Adipose tissue (tissue), 3 donors: ENCODE results near the gene ERO1A. TPM values are rescaled to one million over a fixed set of nuclear protein-coding genes. Genes with fewer than 3 reads are reported as not detected.
"Not testable (repeated sequence)": the region's sequence is repeated elsewhere in the genome, so short reads cannot be mapped to it uniquely, and the experiment has no call there.

ENCODE experiments used
- H3K27ac ChIP-seq: one replicate; pipeline ENCODE4 v1.5.1; 2013; ENCODE audit warnings: low read depth, low read length
- WGBS, 3 donors: extraction: QIAGEN DNeasy Blood & Tissue Kit; methylation state at CpG; one replicate each; pipeline ENCODE4 v1.1.7; 2013; 5-methylcytosine and 5-hydroxymethylcytosine counted together
- polyA plus RNA-seq, 3 donors: library from polyadenylated mRNA; stranded (reverse); fragments of 200-250 nt; gene quantifications; one replicate each; pipeline ENCODE4 v1.2.3, GENCODE V29; 2013
- donor health status: healthy with polysubstance abuse.
- donor health status: Bipolar disorder and iron deficiency.
- donor health status: healthy.

The ERO1A gene, protein sequence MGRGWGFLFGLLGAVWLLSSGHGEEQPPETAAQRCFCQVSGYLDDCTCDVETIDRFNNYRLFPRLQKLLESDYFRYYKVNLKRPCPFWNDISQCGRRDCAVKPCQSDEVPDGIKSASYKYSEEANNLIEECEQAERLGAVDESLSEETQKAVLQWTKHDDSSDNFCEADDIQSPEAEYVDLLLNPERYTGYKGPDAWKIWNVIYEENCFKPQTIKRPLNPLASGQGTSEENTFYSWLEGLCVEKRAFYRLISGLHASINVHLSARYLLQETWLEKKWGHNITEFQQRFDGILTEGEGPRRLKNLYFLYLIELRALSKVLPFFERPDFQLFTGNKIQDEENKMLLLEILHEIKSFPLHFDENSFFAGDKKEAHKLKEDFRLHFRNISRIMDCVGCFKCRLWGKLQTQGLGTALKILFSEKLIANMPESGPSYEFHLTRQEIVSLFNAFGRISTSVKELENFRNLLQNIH
- 10 to 100 TPM in 2 of 3 donors, 1 to 10 TPM in 1; 9.3 to 15.1 (median 11.4) TPM for polyA plus RNA-seq

DNA sequence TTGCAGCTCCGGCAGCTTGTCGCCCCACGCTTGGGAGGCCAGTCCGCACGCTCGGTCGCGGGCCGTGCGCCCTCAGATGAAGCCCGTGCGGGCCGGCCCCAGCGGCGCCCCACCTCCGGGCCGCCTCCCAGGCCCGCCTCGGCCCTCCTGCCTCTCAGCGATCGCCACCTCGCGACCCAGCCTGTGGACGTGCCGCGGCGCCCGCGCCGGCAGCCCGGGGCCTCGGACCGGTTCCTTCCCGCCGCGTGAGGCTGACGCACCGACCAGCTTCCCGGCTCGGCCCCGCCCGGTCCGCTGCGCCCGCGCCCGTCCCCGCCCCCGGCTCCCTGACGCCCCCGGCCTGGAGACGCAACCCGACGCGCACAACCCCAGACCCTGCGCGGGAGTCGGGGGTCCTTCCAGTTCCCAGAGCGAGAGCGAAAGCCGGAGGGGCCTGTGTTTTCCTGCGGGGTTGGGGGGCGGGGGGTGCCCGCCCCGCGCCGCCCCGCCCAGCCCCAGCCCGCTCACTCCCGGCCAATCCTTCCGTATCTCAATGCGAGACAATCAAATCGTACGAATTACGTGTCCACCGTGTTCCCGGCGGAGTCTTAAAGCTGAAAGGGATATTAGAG lies at the start of gene ERO1A:
TSS of gene ERO1A (minus strand) at position 78 of the 611 bp plus-strand sequence. CDS start at position 1, 77 bp downstream.
- 1% methylated on average over 56 to 78 of the region's 78 CpGs for WGBS, 3 donors

GRCh38 chr14:52741865-52742264 lies 46.5 kb upstream of the ERO1A start:
- no peak overlapping the region for H3K27ac ChIP-seq

More for the DNA sequence above, at the start of gene ERO1A:
- peak within 1 kb of the TSS; percentile 97 for H3K27ac ChIP-seq

GRCh38 chr14:52740751-52741150 lies 45.4 kb upstream of the ERO1A start:
- no peak overlapping the region for H3K27ac ChIP-seq
- WGBS, 3 donors, result 80 to 100% (median 95%) methylated on average over 1 of the region's 1 CpG

DNA sequence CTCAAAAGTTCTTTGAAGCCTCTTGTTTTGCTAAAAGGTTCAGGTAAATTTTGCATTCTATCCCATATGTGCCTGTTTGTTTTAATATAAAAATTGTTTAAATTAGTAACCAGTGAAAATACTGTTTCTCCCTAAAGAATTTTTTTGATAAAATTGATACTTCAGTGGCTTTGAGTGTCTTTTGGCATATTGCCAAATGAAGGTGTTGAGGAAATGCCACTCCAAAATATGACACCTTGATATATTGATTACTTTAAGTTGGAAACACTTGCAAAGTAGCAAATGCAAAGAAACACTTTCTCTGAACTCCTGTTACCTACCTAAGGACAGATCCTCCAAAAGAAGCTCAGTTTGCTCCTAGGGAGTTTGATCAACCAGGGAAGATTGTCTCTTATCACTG lies 43.1 kb upstream of the ERO1A start:
- no peak overlapping the region for H3K27ac ChIP-seq

- 30 to 63% (median 57%) methylated on average over 1 of the region's 1 CpG for WGBS, 3 donors
- no peak overlapping the region for H3K27ac ChIP-seq
These were observed 40.6 kb upstream of the ERO1A start for GRCh38 chr14:52735921-52736489.

DNA sequence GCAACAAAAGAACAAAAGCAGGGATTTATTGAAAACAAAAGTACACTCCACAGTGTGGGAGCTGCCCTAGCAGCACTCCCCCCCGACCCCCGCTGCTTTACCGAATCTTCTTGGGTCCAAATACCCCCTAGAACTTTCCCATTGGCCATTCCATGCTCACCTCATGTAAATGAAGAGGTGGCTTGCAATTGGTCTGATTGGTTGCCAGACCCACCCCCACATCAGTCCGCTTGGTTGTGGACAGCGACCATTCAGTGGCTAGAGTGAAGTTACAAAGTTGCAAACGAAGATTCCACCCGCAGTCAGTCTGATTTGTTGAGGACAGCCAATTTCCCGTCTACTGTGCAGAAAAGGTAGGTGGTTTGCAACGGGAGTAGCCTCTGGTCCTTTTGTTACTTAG lies 38.5 kb upstream of the ERO1A start:
- WGBS, 3 donors, result 95 to 97% (median 96%) methylated on average over 9 of the region's 9 CpGs
- H3K27ac ChIP-seq, result no peak overlapping the region

DNA sequence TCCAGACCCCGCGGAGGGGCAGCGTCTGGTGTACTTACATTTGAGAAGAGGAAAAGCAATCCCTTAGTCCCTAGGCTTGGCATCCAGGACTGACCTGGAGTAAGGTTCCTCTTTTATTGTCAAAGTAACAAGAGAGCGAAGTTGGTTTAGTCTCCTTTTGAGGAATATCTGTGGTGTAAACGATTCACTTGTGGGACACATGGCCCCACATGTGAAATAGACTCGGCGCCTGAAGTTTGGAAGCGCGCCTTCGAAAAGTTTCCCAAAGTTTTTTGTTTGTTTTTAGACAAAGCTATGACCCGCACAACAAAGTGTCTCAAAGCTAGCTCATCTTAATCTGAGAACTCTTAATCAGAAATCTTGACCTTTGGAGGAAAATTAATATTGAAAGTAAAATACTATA lies 35.4 kb upstream of the ERO1A start:
- WGBS, 3 donors, result 0 to 3% (median 1%) methylated on average over 11 of the region's 11 CpGs
- no peak overlapping the region for H3K27ac ChIP-seq

GRCh38 chr14:52729925-52730708 lies 34.8 kb upstream of the ERO1A start, which contains the start of gene STYX:
Gene STYX (plus strand): TSS chr14:52730166. CDS start chr14:52730475, 309 bp downstream.
- no peak within 1 kb of the TSS for H3K27ac ChIP-seq
- 0 to 1% (median 0%) methylated on average over 54 to 72 of the region's 72 CpGs for whole genome bisulfite sequencing, 3 donors

DNA sequence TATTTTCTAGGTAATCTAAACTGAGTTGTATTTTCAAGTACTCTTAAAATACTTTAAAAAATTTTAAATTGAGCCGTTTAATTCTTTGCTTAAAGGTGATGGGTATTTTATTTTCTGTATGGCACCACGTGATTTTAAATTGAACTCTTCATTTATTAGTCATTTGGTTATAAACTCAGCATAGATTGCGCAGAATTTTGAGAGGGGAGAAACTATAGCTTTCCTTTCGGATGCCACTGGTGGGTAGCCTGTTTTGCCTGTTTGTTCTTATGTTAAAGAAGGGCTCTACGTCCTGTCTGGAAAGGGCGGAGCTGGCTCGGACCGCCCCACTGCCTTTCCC lies 34.2 kb upstream of the ERO1A start:
- H3K27ac ChIP-seq, result no peak overlapping the region
- 1 to 3% (median 3%) methylated on average over 8 of the region's 8 CpGs for WGBS, 3 donors

GRCh38 chr14:52729035-52729434 lies 33.7 kb upstream of the ERO1A start:
- H3K27ac ChIP-seq, result not testable (repeated sequence)
- WGBS, 3 donors, result 90 to 95% (median 94%) methylated on average over 15 of the region's 15 CpGs

- 96 to 97% (median 97%) methylated on average over 2 of the region's 2 CpGs for WGBS, 3 donors
These were observed 32.2 kb upstream of the ERO1A start for GRCh38 chr14:52727509-52727908.

DNA sequence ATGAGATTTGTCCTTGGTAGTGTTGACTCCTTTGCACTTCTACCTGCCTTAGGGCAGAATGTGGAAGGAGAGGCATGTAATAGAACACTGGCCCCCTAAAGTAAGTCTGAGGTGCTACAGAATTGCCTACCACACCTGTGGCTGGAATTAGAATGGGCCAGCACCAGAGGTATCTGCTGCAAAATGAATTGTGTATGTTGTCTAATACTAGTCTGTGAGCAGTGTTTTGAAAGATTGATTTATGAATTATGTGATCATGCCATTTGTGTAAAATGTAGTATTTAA lies 28.9 kb upstream of the ERO1A start:
- no peak overlapping the region for H3K27ac ChIP-seq

More at GRCh38 chr14:52727509-52727908, 32.2 kb upstream of the ERO1A start:
- H3K27ac ChIP-seq, result not testable (repeated sequence)

DNA sequence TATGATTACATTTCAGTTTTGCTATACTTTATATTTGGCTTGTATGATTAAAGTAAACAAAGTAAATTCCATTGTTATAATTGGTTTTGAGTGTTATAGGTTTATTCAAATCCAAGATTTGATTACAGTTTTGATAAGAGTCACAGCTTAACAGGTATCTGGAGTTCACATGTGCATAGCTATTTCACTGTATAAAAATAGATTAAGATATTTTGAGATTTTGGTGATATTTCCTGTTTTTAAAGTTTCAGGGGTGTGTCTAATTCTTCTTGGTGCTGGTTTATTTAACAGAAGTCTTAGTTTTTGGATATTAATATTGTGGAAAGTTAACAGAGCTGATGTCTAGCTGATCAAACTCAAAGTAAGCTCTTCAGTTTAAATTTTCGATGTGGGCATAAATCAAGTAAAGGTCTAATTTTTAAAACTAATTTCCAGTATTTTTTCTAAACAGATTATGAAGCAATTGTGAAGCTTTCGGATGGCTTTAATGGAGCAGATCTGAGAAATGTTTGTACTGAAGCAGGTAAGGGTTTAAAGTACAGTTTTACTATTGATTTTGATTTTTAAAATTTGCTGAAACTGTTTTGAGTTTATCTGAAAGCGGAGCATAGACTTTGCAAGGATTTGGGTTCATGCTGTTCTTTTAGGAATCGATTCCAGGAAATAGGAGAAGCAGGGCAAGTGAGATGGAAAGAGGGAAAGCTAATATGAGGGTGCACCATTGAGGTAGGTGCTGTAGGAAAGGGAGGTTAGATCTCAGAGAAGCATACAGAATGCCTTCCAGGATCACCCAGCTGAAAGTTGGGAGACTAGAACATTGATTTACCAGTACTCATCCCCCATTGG lies 28.4 kb upstream of the ERO1A start:
- 90 to 97% (median 96%) methylated on average over 4 of the region's 4 CpGs for WGBS, 3 donors
- no peak overlapping the region for H3K27ac ChIP-seq

DNA sequence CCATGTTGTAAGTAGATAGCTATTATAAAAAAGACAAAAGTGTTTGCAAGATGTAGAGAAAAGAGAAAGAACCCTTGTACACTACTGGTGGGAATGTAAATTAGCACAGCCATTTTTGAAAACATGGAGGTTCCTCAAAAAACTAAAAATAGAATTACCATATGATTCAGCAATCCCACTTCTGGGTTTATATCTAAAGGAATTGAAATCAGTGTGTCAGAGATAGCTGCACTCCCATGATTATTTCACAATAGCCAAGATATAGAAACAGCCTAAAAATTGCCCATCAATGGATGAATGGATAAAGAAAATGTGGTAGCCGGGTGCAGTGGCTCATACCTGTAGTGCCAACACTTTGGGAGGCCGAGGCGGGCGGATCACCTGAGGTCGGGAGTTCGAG lies 20.8 kb upstream of the ERO1A start:
- H3K27ac ChIP-seq, result no peak overlapping the region
- 93 to 97% (median 96%) methylated on average over 6 of the region's 6 CpGs for WGBS, 3 donors

- 27 to 48% (median 43%) methylated on average over 1 of the region's 1 CpG for WGBS, 3 donors
- no peak overlapping the region for H3K27ac ChIP-seq
These were observed 16.3 kb upstream of the ERO1A start for GRCh38 chr14:52711666-52712065.

DNA sequence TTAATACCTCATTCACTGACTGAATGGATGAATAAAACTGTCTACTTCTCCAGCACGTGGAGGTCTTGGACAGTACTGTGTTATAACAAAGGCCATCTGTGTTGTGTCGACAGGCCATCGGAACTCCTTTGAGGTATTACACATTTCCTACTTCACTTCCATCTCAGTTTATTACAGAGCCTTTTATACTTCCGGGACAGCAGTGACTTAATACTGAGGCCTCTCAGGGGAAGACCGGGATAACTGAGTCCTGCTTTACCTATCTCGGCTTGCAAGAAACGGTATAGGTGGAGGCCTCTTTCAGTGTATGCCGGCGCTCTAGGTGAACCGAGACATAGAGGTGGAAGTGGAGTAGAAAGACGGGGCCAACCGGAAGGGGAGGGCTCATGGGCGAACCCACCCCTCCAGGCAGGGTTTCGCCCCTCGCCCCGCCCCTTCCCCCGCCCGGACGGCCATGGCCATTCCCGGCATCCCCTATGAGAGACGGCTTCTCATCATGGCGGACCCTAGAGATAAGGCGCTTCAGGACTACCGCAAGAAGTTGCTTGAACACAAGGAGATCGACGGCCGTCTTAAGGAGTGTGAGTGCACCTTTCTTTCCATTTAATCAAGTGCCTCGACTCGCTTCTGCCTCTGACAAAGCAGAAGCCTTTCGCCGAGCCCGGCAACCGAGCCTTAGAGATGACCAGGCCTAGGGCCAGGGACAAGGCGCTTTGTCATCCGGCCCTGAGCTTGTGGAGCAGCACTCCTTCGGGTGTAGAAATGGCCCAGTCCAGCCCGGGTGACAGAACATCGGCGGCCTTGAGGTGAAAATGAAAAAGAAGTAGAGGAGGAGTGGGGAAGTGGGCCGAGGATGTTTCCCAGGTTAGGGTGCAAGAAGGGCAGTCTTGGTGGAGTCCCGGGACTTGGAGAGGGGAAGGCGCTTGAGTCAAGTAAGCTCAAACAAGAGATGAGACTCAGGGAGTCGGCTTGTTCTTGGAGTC lies 11.7 kb upstream of the ERO1A start, which contains the start of gene PSMC6:
TSS of gene PSMC6 (plus strand) at position 477 of the 983 bp plus-strand sequence. CDS start at position 497, 20 bp downstream.
- 0% methylated on average over 40 to 43 of the region's 43 CpGs for WGBS, 3 donors

GRCh38 chr14:52706286-52706685 lies 10.9 kb upstream of the ERO1A start:
- no peak overlapping the region for H3K27ac ChIP-seq
- WGBS, 3 donors, result 78 to 91% (median 88%) methylated on average over 5 of the region's 5 CpGs

More for the DNA sequence above, 11.7 kb upstream of the ERO1A start, which contains the start of gene PSMC6:
- H3K27ac ChIP-seq, result peak within 1 kb of the TSS; percentile 82
